Measurements from ENCODE around the gene S100PBP. TPM values are rescaled to one million over a fixed set of nuclear protein-coding genes. Genes with fewer than 3 reads are reported as not detected.

Gene S100PBP
- total and polyA plus RNA-seq, 7 donors, result 3.2 to 50.7 (median 25.2) TPM

GRCh38 chr1:32770741-32771548, 46.5 kb upstream of the S100PBP start:
- H3K27me3 ChIP-seq, result no peaks in the 10 kb centered on the region
- TF ChIP-seq POLR2AphosphoS5 (IDR thresholded peaks at IDR 0.05), result no peak
- no peak for TF ChIP-seq POLR2A (IDR thresholded peaks at IDR 0.05)
- no peak for TF ChIP-seq CTCF (IDR thresholded peaks at IDR 0.05)
- no peak for TF ChIP-seq EP300 (IDR thresholded peaks at IDR 0.05)
- no peak overlapping the region for H3K4me3 ChIP-seq
- no peak for DNase-seq
- H3K27ac ChIP-seq, result no peak overlapping the region
- H3K36me3 ChIP-seq, result peaks cover 0 to 33% (median 9%) of the 10 kb centered on the region in 4 donors
- H3K9me3 ChIP-seq, result no peaks in the 10 kb centered on the region
- intact Hi-C loops (cut with DNase I), result loop anchor here (10.0 kb wide), 1 partner anchor 246 kb away; no protein-coding TSS in a partner anchor
- H3K4me1 ChIP-seq, result peaks cover 0 to 29% (median 22%) of the 10 kb centered on the region in 4 donors
- WGBS, 2 donors, result 84 to 86% methylated on average over 18 of the region's 18 CpGs

- Histone ChIP-seq H3K9me3 (no peaks in the 10 kb centered on the region), H3K27me3 (no peaks in the 10 kb centered on the region), H3K36me3 (peaks cover 0 to 41% (median 10%) of the 10 kb centered on the region in 4 donors), H3K27ac (no peak overlapping the region), H3K4me1 (peaks cover 0 to 22% (median 19%) of the 10 kb centered on the region in 4 donors), H3K4me3 (no peak overlapping the region)
- no peak for DNase-seq
- no peak for TF ChIP-seq EP300 (IDR thresholded peaks at IDR 0.05)
- no peak for TF ChIP-seq POLR2A (IDR thresholded peaks at IDR 0.05)
- no peak for TF ChIP-seq POLR2AphosphoS5 (IDR thresholded peaks at IDR 0.05)
- TF ChIP-seq CTCF (IDR thresholded peaks at IDR 0.05), result no peak
- intact Hi-C loops (cut with DNase I), result loop anchor here (10.0 kb wide), 1 partner anchor 247 kb away; no protein-coding TSS in a partner anchor
- WGBS, 2 donors, result 84 to 92% methylated on average over 30 of the region's 30 CpGs
Measured at GRCh38 chr1:32771561-32772280, 45.7 kb upstream of the S100PBP start.

GRCh38 chr1:32772281-32773017, 45.0 kb upstream of the S100PBP start:
- Histone ChIP-seq H3K27me3 (no peaks in the 10 kb centered on the region), H3K9me3 (no peaks in the 10 kb centered on the region), H3K36me3 (peaks cover 0 to 48% (median 10%) of the 10 kb centered on the region in 4 donors), H3K27ac (no peak overlapping the region), H3K4me3 (no peak overlapping the region), H3K4me1 (peaks cover 0 to 14% (median 11%) of the 10 kb centered on the region in 4 donors)
- intact Hi-C loops (cut with DNase I), result loop anchor here (1.0 to 10.0 kb wide), 2 partner anchors 60 to 248 kb away; no protein-coding TSS in a partner anchor
- WGBS, 2 donors, result 84 to 89% methylated on average over 10 of the region's 10 CpGs
- TF ChIP-seq CTCF (IDR thresholded peaks at IDR 0.05) (no peak), EP300 (IDR thresholded peaks at IDR 0.05) (no peak), POLR2AphosphoS5 (IDR thresholded peaks at IDR 0.05) (no peak), POLR2A (IDR thresholded peaks at IDR 0.05) (no peak)
- DNase-seq, result no peak

GRCh38 chr1:32773018-32773763, 44.3 kb upstream of the S100PBP start:
- TF ChIP-seq CTCF (IDR thresholded peaks at IDR 0.05) (peak; percentile 75 to 93 (median 88)), POLR2A (IDR thresholded peaks at IDR 0.05) (no peak)
- Histone ChIP-seq H3K4me3 (no peak overlapping the region), H3K4me1 (peaks cover 0 to 7% (median 5%) of the 10 kb centered on the region in 4 donors), H3K9me3 (no peaks in the 10 kb centered on the region), H3K27me3 (no peaks in the 10 kb centered on the region), H3K36me3 (peaks cover 0 to 56% (median 10%) of the 10 kb centered on the region in 4 donors), H3K27ac (no peak overlapping the region)
- DNase-seq, result peak; percentile 92
- intact Hi-C loops (cut with DNase I), result loop anchor here (1.0 to 10.0 kb wide), 2 partner anchors 61 to 248 kb away; no protein-coding TSS in a partner anchor
- WGBS, 2 donors, result 18 to 42% methylated on average over 9 of the region's 9 CpGs
